Measurements from ENCODE around the gene CFTR.
A peak's percentile ranks its signal among the peaks of the same experiment; 100 is the strongest.
"Not testable (repeated sequence)": the region's sequence is repeated elsewhere in the genome, so short reads cannot be mapped to it uniquely, and the experiment has no call there.

CFTR gene

GRCh38 chr7:117479225-117480054, at the start of gene CFTR:
TSS of gene CFTR (plus strand) at chr7:117480025. CDS start at chr7:117480095, 70 bp downstream.
- DNase-seq (ENCODE audit: low spot score), result peak; percentile 14

- no peak for DNase-seq (ENCODE audit: low spot score)
Observed at GRCh38 chr7:117435475-117436043, 44.3 kb upstream of the CFTR start.

- DNase-seq (ENCODE audit: low spot score), result no peak
Observed at GRCh38 chr7:117444646-117445045, 35.2 kb upstream of the CFTR start.

- no peak for DNase-seq (ENCODE audit: low spot score)
Observed at GRCh38 chr7:117445206-117445605, 34.6 kb upstream of the CFTR start.

GRCh38 chr7:117446220-117446815, 33.5 kb upstream of the CFTR start:
- no peak for DNase-seq (ENCODE audit: low spot score)

- no peak for DNase-seq (ENCODE audit: low spot score)
Observed at GRCh38 chr7:117448655-117449054, 31.2 kb upstream of the CFTR start.

- DNase-seq (ENCODE audit: low spot score), result peak; percentile 29
Observed at GRCh38 chr7:117458977-117459583, 20.7 kb upstream of the CFTR start.

- DNase-seq (ENCODE audit: low spot score), result no peak
Observed at GRCh38 chr7:117459735-117460134, 20.1 kb upstream of the CFTR start.

- not testable (repeated sequence) for DNase-seq (ENCODE audit: low spot score)
Observed at GRCh38 chr7:117460815-117461214, 19.0 kb upstream of the CFTR start.

- no peak for DNase-seq (ENCODE audit: low spot score)
Observed at GRCh38 chr7:117468174-117468573, 11.7 kb upstream of the CFTR start.

GRCh38 chr7:117470777-117471176, 9.0 kb upstream of the CFTR start:
- peak; percentile 4 for DNase-seq (ENCODE audit: low spot score)

GRCh38 chr7:117472335-117472734, 7.5 kb upstream of the CFTR start:
- peak; percentile 12 for DNase-seq (ENCODE audit: low spot score)

GRCh38 chr7:117476557-117477215, 3.1 kb upstream of the CFTR start:
- DNase-seq (ENCODE audit: low spot score), result no peak

GRCh38 chr7:117478836-117479224, 995 bp upstream of the CFTR start:
- no peak for DNase-seq (ENCODE audit: low spot score)

- no peak for DNase-seq (ENCODE audit: low spot score)
Observed at GRCh38 chr7:117480055-117480362, 184 bp downstream of the CFTR start.

- DNase-seq (ENCODE audit: low spot score), result no peak
Observed at GRCh38 chr7:117480978-117481377, 1.2 kb downstream of the CFTR start.

- no peak for DNase-seq (ENCODE audit: low spot score)
Observed at GRCh38 chr7:117485118-117485620, 5.3 kb downstream of the CFTR start.

GRCh38 chr7:117489016-117489415, 9.2 kb downstream of the CFTR start:
- no peak for DNase-seq (ENCODE audit: low spot score)

GRCh38 chr7:117489430-117489829, 9.6 kb downstream of the CFTR start:
- DNase-seq (ENCODE audit: low spot score), result no peak

GRCh38 chr7:117489911-117490310, 10.1 kb downstream of the CFTR start:
- DNase-seq (ENCODE audit: low spot score), result no peak

- no peak for DNase-seq (ENCODE audit: low spot score)
Observed at GRCh38 chr7:117492649-117493048, 12.8 kb downstream of the CFTR start.

- no peak for DNase-seq (ENCODE audit: low spot score)
Observed at GRCh38 chr7:117493460-117493859, 13.6 kb downstream of the CFTR start.

All from Ammon's horn (tissue), 1 donor.